Pons (tissue), 1 donor: Measurements from ENCODE around the gene RBBP9.
"Not testable (repeated sequence)": the region's sequence is repeated elsewhere in the genome, so short reads cannot be mapped to it uniquely, and the experiment has no call there.

ENCODE experiments used
- DNase-seq: peaks from one replicate; pipeline ENCODE4 v3.0.0-alpha.2; 2016; ENCODE audit warnings: low spot score

Gene RBBP9

GRCh38 chr20:18496740-18497592 is at the start of gene RBBP9:
Gene RBBP9, minus strand, starts transcription at chr20:18497225. Its CDS starts 58 bp downstream, at chr20:18497167.
- DNase-seq, result peak; percentile 79

- DNase-seq, result no peak
These were observed 48.5 kb upstream of the RBBP9 start for GRCh38 chr20:18545566-18545965.

GRCh38 chr20:18543932-18544331 is 46.9 kb upstream of the RBBP9 start:
- DNase-seq, result no peak

GRCh38 chr20:18543216-18543615 is 46.2 kb upstream of the RBBP9 start:
- DNase-seq, result no peak

GRCh38 chr20:18541741-18542140 is 44.7 kb upstream of the RBBP9 start:
- no peak for DNase-seq

- no peak for DNase-seq
These were observed 40.6 kb upstream of the RBBP9 start for GRCh38 chr20:18537651-18538050.

- DNase-seq, result no peak
These were observed 37.1 kb upstream of the RBBP9 start for GRCh38 chr20:18533978-18534644.

- DNase-seq, result no peak
These were observed 36.5 kb upstream of the RBBP9 start for GRCh38 chr20:18533491-18533890.

GRCh38 chr20:18532626-18533025 is 35.6 kb upstream of the RBBP9 start:
- no peak for DNase-seq

- DNase-seq, result no peak
These were observed 32.0 kb upstream of the RBBP9 start for GRCh38 chr20:18529041-18529440.

- no peak for DNase-seq
These were observed 30.8 kb upstream of the RBBP9 start for GRCh38 chr20:18527836-18528235.

GRCh38 chr20:18527339-18527738 is 30.3 kb upstream of the RBBP9 start:
- DNase-seq, result no peak

GRCh38 chr20:18526761-18527160 is 29.7 kb upstream of the RBBP9 start:
- not testable (repeated sequence) for DNase-seq

GRCh38 chr20:18524646-18525045 is 27.6 kb upstream of the RBBP9 start:
- no peak for DNase-seq

- DNase-seq, result no peak
These were observed 26.0 kb upstream of the RBBP9 start for GRCh38 chr20:18523066-18523465.

- DNase-seq, result not testable (repeated sequence)
These were observed 25.0 kb upstream of the RBBP9 start for GRCh38 chr20:18522066-18522465.

GRCh38 chr20:18515973-18516372 is 18.9 kb upstream of the RBBP9 start:
- DNase-seq, result peak; percentile 29

GRCh38 chr20:18514127-18514526 is 17.1 kb upstream of the RBBP9 start:
- no peak for DNase-seq

GRCh38 chr20:18513208-18513607 is 16.2 kb upstream of the RBBP9 start:
- no peak for DNase-seq

- no peak for DNase-seq
These were observed 14.5 kb upstream of the RBBP9 start for GRCh38 chr20:18511571-18511970.

- DNase-seq, result peak; percentile 99
These were observed 10.5 kb upstream of the RBBP9 start, which contains the start of gene SEC23B for GRCh38 chr20:18507218-18508191. Gene SEC23B, plus strand, starts transcription at chr20:18507940. Its CDS starts 2,896 bp downstream, at chr20:18510836.

GRCh38 chr20:18506744-18507143 is 9.7 kb upstream of the RBBP9 start:
- no peak for DNase-seq
